Measurements from ENCODE around the gene NMS.
"Not testable (repeated sequence)": the region's sequence is repeated elsewhere in the genome, so short reads cannot be mapped to it uniquely, and the experiment has no call there.

Gene NMS

DNA sequence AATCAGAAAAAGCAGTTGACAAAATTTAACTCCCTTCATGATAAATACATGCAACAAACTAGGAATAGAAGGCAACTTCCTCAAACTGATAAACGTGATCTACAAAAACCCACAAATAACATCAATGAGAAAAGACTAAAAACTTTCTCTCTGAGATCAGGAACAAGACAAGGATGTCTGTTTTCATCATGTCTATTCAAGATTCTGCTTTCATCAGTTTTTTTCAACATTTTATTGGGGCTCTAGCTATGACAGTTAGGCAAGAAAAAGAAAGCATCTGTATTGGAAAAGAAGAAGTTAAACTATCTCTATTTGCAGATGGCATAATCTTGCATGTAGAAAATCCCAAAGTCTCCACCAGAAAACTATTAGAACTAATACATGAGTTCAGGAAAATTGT is 40.6 kb upstream of the NMS start:
- Histone ChIP-seq H3K4me1 (ENCODE audit: control insufficient read depth, insufficient read depth, low read length) (no peaks in the 10 kb centered on the region), H3K27ac (ENCODE audit: insufficient read depth, low read depth, low read length, poor library complexity, severe bottlenecking) (no peak overlapping the region), H3K9me3 (ENCODE audit: control insufficient read depth, low read length) (no peaks in the 10 kb centered on the region), H3K27me3 (ENCODE audit: control insufficient read depth, insufficient read depth, low read length, poor library complexity, severe bottlenecking) (no peaks in the 10 kb centered on the region), H3K36me3 (ENCODE audit: control insufficient read depth, insufficient read depth, low read length) (no peaks in the 10 kb centered on the region), H3K4me3 (ENCODE audit: insufficient read depth, low read depth, low read length) (no peak overlapping the region)
- 81 to 88% methylated on average over 1 of the region's 1 CpG for WGBS, 2 experiments

DNA sequence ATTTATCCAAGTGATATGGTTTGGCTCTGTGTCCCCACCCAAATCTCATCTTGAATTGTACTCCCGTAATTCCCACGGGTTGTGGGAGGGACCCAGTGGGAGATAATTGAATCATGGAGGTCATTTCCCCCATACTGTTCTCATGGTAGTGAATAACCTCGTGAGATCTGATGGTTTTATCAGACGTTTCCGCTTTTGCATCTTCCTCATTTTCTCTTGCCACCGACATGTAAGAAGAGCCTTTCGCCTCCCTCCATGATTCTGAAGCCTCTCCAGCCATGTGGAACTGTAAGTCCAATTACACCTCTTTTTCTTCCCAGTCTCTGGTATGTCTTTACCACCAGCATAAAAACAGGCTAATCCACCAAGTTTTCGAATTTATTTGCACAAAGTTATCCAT is 32.5 kb upstream of the NMS start:
- Histone ChIP-seq H3K9me3 (ENCODE audit: control insufficient read depth, low read length) (no peaks in the 10 kb centered on the region), H3K36me3 (ENCODE audit: control insufficient read depth, insufficient read depth, low read length) (no peaks in the 10 kb centered on the region), H3K4me1 (ENCODE audit: control insufficient read depth, insufficient read depth, low read length) (no peaks in the 10 kb centered on the region), H3K27me3 (ENCODE audit: control insufficient read depth, insufficient read depth, low read length, poor library complexity, severe bottlenecking) (no peaks in the 10 kb centered on the region), H3K27ac (ENCODE audit: insufficient read depth, low read depth, low read length, poor library complexity, severe bottlenecking) (no peak overlapping the region), H3K4me3 (ENCODE audit: insufficient read depth, low read depth, low read length) (no peak overlapping the region)
- WGBS, 2 experiments: 93% methylated on average over 8 of the region's 8 CpGs

DNA sequence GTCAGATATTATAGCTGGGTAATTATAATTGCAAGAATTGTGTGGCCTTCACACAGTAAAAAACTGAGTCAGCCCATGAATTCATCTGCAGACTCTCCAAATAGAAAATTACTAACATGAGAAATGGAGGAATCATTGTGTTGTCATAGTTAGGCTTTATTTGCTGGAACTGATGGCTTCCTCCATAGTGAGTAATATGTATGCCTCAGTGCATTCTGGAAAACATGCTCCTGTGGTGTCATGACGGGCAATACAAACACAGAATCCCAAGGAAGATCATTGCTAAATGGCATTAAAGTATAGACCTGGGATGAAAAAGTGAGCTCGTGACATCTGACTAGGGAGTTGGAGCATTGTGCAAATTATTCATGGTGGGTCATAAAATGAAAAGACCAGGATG is 23.6 kb upstream of the NMS start:
- Histone ChIP-seq H3K36me3 (ENCODE audit: control insufficient read depth, insufficient read depth, low read length) (no peaks in the 10 kb centered on the region), H3K4me1 (ENCODE audit: control insufficient read depth, insufficient read depth, low read length) (no peaks in the 10 kb centered on the region), H3K9me3 (ENCODE audit: control insufficient read depth, low read length) (no peaks in the 10 kb centered on the region), H3K4me3 (ENCODE audit: insufficient read depth, low read depth, low read length) (no peak overlapping the region), H3K27me3 (ENCODE audit: control insufficient read depth, insufficient read depth, low read length, poor library complexity, severe bottlenecking) (no peaks in the 10 kb centered on the region), H3K27ac (ENCODE audit: insufficient read depth, low read depth, low read length, poor library complexity, severe bottlenecking) (no peak overlapping the region)
- 92 to 94% methylated on average over 2 of the region's 2 CpGs for WGBS, 2 experiments

DNA sequence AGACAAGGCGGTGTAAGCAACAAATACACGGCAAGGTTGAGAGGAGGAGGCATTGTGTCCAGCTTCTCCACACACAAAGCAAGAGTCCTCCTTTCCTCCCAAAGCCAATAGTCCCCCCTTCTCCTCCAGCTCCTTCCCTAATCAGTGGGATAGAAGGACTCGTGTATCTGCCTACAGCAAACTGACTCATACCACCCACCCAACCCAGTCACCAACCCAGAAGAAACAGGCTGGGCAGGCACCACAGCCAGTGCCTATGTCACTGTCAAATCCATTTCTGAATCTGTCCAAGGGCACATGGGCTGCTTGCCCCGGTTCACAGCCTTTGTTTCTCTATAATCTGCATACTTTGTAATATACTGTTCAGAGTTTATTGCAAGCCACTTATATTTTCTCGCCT is 19.2 kb upstream of the NMS start:
- Histone ChIP-seq H3K4me3 (ENCODE audit: insufficient read depth, low read depth, low read length) (no peak overlapping the region), H3K9me3 (ENCODE audit: control insufficient read depth, low read length) (no peaks in the 10 kb centered on the region), H3K27ac (ENCODE audit: insufficient read depth, low read depth, low read length, poor library complexity, severe bottlenecking) (no peak overlapping the region), H3K36me3 (ENCODE audit: control insufficient read depth, insufficient read depth, low read length) (no peaks in the 10 kb centered on the region), H3K27me3 (ENCODE audit: control insufficient read depth, insufficient read depth, low read length, poor library complexity, severe bottlenecking) (no peaks in the 10 kb centered on the region), H3K4me1 (ENCODE audit: control insufficient read depth, insufficient read depth, low read length) (no peaks in the 10 kb centered on the region)
- WGBS, 2 experiments: 92 to 93% methylated on average over 5 of the region's 5 CpGs

DNA sequence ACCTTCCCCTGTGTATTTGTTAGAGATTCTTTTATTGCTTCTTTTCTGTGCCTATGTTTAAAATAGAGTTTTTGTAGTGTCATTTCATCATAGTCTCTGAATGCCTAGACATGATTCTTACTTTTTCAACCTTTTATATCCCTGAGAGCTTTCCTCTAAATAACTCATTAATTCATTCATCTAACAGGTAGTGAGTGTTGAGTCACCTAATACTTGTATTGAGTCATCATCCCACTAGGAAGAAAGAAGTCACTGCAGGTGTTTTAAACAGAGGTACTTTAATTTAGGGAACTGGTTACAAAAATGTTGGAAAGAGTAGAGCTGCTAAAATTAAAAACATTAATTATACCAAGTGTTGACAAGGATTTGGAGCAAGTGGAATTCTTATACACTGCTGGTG is 18.5 kb upstream of the NMS start:
- no peaks in the 10 kb centered on the region for H3K27me3 ChIP-seq (ENCODE audit: control insufficient read depth, insufficient read depth, low read length, poor library complexity, severe bottlenecking)
- H3K9me3 ChIP-seq (ENCODE audit: control insufficient read depth, low read length): no peaks in the 10 kb centered on the region
- no peak overlapping the region for H3K27ac ChIP-seq (ENCODE audit: insufficient read depth, low read depth, low read length, poor library complexity, severe bottlenecking)
- no peak overlapping the region for H3K4me3 ChIP-seq (ENCODE audit: insufficient read depth, low read depth, low read length)
- no peaks in the 10 kb centered on the region for H3K36me3 ChIP-seq (ENCODE audit: control insufficient read depth, insufficient read depth, low read length)
- no peaks in the 10 kb centered on the region for H3K4me1 ChIP-seq (ENCODE audit: control insufficient read depth, insufficient read depth, low read length)

DNA sequence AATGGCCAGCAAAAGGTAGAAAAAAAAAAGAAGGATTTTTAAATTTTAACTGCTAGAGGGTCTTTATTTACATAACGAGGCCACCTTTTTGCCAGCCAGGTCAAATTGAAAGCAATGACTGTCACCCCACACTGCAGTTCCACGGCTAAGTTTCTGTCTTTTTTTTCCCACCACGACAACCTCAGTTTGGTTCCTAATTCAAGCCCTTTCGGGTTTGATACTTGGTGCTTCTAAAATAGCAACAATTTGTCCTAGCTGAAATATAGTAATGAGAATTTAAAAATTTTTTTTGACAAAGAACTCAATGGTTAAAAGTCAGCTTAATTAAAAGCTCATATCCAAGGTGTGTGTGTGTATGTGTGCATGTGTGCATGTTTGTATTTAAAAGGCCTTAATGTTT is 16.4 kb upstream of the NMS start:
- no peaks in the 10 kb centered on the region for H3K9me3 ChIP-seq (ENCODE audit: control insufficient read depth, low read length)
- no peak overlapping the region for H3K27ac ChIP-seq (ENCODE audit: insufficient read depth, low read depth, low read length, poor library complexity, severe bottlenecking)
- no peaks in the 10 kb centered on the region for H3K27me3 ChIP-seq (ENCODE audit: control insufficient read depth, insufficient read depth, low read length, poor library complexity, severe bottlenecking)
- no peaks in the 10 kb centered on the region for H3K36me3 ChIP-seq (ENCODE audit: control insufficient read depth, insufficient read depth, low read length)
- no peak overlapping the region for H3K4me3 ChIP-seq (ENCODE audit: insufficient read depth, low read depth, low read length)
- no peaks in the 10 kb centered on the region for H3K4me1 ChIP-seq (ENCODE audit: control insufficient read depth, insufficient read depth, low read length)
- 86 to 89% methylated on average over 4 of the region's 4 CpGs for WGBS, 2 experiments

DNA sequence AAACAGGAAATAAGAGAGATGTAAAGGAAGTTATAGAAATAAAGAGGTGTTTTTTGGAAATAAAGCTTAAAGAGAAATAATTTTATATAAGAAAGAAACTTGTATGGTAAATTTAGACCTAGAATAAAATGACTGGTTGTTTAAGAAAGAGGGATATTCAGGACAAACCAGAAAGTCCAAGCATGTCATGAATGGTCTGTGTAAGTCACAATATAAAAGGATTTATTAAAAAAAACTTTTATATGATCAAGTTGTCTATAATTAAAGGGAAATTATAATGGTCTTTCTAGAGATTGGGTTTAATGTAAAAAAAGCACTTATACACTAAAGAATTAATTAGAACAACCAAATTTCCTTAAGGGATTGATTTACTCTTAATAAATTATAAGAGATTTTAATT is 13.9 kb upstream of the NMS start:
- not testable (repeated sequence) for H3K4me3 ChIP-seq (ENCODE audit: insufficient read depth, low read depth, low read length); H3K36me3 ChIP-seq (ENCODE audit: control insufficient read depth, insufficient read depth, low read length); H3K4me1 ChIP-seq (ENCODE audit: control insufficient read depth, insufficient read depth, low read length); H3K27me3 ChIP-seq (ENCODE audit: control insufficient read depth, insufficient read depth, low read length, poor library complexity, severe bottlenecking); H3K27ac ChIP-seq (ENCODE audit: insufficient read depth, low read depth, low read length, poor library complexity, severe bottlenecking); H3K9me3 ChIP-seq (ENCODE audit: control insufficient read depth, low read length)

DNA sequence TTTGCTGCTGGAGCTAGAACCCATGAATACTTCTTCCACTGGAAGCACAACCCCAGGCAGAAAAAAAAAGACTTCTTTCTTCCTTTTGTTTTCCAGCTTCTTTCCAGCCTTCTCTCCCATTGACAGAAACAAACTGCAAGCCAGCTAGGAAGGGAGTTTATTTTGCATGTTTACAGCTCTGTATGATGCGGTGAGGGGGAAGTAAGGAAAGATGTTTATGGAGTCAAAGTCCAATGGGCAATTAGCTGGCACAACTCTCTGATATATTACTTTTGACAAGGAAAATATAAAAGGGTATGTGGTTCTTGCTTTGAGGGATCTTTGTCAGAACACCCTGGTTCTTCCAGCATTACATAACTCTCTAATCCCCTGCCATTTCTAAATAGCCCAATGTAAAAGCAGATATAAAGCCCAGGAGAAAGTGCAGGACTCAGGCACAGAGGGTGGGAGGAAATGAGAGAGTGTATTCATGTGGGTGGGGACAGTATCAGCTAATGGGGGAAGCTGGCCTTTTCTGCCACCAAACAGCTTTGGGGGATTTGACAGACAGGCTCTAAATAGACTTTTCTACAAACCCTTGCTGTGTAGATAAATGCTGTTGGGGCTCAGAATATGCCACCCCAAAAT is 9.3 kb upstream of the NMS start:
- Histone ChIP-seq H3K36me3 (ENCODE audit: control insufficient read depth, insufficient read depth, low read length) (no peaks in the 10 kb centered on the region), H3K9me3 (ENCODE audit: control insufficient read depth, low read length) (peaks cover 2% of the 10 kb centered on the region), H3K27me3 (ENCODE audit: control insufficient read depth, insufficient read depth, low read length, poor library complexity, severe bottlenecking) (no peaks in the 10 kb centered on the region), H3K4me1 (ENCODE audit: control insufficient read depth, insufficient read depth, low read length) (no peaks in the 10 kb centered on the region), H3K27ac (ENCODE audit: insufficient read depth, low read depth, low read length, poor library complexity, severe bottlenecking) (no peak overlapping the region), H3K4me3 (ENCODE audit: insufficient read depth, low read depth, low read length) (no peak overlapping the region)
- 67 to 97% methylated on average over 1 of the region's 1 CpG for WGBS, 2 experiments

DNA sequence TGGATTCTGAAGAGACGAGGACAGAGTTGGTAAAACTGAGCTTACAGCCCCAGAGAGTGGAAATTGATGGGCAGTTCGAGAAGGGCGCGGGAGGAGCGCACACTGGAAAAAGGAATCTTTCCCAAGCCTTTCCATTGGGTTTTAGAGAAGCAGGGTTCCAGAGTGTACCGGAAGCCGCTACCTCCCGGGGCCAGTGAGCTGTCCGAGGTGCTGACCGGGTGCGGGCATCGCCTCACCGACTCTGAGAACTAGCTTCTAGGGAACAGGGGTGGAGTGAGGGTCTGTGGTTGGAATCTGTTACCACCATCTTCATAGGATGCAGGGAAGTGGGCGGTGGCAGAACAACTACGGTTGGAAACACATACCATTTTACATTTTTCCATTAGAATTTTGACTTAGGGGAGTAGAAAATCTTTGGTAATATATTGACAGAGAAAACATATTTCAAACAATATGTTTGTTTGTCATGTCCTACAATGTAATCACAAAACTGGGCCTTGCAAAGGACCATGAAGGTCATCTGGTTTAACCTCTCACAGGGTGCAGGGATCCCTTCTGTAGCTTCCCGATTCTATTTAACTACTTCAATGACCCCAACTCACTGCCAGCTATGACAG is 724 bp downstream of the NMS start:
- H3K27ac ChIP-seq (ENCODE audit: insufficient read depth, low read depth, low read length, poor library complexity, severe bottlenecking): no peak overlapping the region
- 22 to 28% methylated on average over 14 to 16 of the region's 16 CpGs for WGBS, 2 experiments

DNA sequence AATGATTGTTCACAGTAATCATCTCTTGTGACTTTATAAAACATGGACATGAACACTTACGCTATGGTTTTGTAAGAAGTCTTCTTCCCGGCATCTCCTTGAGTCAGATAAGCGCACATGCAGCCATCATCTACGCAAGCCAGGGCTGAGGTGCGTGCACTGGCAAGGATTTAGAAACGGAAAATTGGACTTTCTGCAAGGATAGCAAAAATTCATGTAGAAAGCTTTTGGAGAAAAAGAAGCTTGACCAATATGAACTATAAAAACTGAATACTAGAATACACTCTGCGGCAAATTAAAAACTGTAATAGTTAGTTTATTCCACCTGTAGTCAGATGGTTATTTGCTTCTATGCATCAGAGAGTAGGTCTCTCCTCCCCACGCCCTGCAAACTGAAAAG is 6.3 kb downstream of the NMS start:
- H3K36me3 ChIP-seq (ENCODE audit: control insufficient read depth, insufficient read depth, low read length): no peaks in the 10 kb centered on the region
- 94% methylated on average over 6 to 8 of the region's 8 CpGs for WGBS, 2 experiments
- no peaks in the 10 kb centered on the region for H3K4me1 ChIP-seq (ENCODE audit: control insufficient read depth, insufficient read depth, low read length)
- H3K27ac ChIP-seq (ENCODE audit: insufficient read depth, low read depth, low read length, poor library complexity, severe bottlenecking): no peak overlapping the region
- no peaks in the 10 kb centered on the region for H3K9me3 ChIP-seq (ENCODE audit: control insufficient read depth, low read length)
- H3K4me3 ChIP-seq (ENCODE audit: insufficient read depth, low read depth, low read length): no peak overlapping the region
- H3K27me3 ChIP-seq (ENCODE audit: control insufficient read depth, insufficient read depth, low read length, poor library complexity, severe bottlenecking): no peaks in the 10 kb centered on the region

More for the DNA sequence above, 724 bp downstream of the NMS start:
- Histone ChIP-seq H3K4me3 (ENCODE audit: insufficient read depth, low read depth, low read length) (no peak overlapping the region), H3K4me1 (ENCODE audit: control insufficient read depth, insufficient read depth, low read length) (no peaks in the 10 kb centered on the region), H3K9me3 (ENCODE audit: control insufficient read depth, low read length) (no peaks in the 10 kb centered on the region), H3K27me3 (ENCODE audit: control insufficient read depth, insufficient read depth, low read length, poor library complexity, severe bottlenecking) (no peaks in the 10 kb centered on the region), H3K36me3 (ENCODE audit: control insufficient read depth, insufficient read depth, low read length) (no peaks in the 10 kb centered on the region)

DNA sequence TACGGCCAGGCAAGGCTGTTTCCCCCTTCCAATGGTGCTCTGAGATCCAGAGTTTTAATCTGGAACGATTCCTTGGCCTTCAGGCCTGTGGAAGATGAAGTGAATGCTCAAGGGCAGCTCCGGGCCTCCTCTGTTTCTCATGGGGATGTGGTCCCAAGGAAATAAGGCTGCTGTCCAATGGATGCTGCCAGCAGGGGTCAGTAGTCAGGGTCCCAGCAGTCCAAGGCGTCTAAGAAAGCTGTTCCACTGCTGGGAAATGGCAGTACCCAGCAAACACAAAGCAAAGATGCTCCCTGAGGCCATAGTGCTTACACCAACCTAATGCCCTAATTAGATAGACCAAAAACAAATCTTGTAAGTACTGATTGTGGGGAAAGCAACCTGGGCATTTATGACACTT is 12.5 kb downstream of the NMS start:
- Histone ChIP-seq H3K27ac (ENCODE audit: insufficient read depth, low read depth, low read length, poor library complexity, severe bottlenecking) (no peak overlapping the region), H3K9me3 (ENCODE audit: control insufficient read depth, low read length) (no peaks in the 10 kb centered on the region), H3K36me3 (ENCODE audit: control insufficient read depth, insufficient read depth, low read length) (no peaks in the 10 kb centered on the region), H3K4me3 (ENCODE audit: insufficient read depth, low read depth, low read length) (no peak overlapping the region), H3K27me3 (ENCODE audit: control insufficient read depth, insufficient read depth, low read length, poor library complexity, severe bottlenecking) (no peaks in the 10 kb centered on the region), H3K4me1 (ENCODE audit: control insufficient read depth, insufficient read depth, low read length) (no peaks in the 10 kb centered on the region)
- 73 to 81% methylated on average over 4 of the region's 4 CpGs for WGBS, 2 experiments
